ENCODE data around the gene CSK. TPM values are rescaled to one million over a fixed set of nuclear protein-coding genes. Genes with fewer than 3 reads are reported as not detected.

Gene CSK
- total RNA-seq, 1 experiment from 2014 or later, result 82.6 TPM

DNA sequence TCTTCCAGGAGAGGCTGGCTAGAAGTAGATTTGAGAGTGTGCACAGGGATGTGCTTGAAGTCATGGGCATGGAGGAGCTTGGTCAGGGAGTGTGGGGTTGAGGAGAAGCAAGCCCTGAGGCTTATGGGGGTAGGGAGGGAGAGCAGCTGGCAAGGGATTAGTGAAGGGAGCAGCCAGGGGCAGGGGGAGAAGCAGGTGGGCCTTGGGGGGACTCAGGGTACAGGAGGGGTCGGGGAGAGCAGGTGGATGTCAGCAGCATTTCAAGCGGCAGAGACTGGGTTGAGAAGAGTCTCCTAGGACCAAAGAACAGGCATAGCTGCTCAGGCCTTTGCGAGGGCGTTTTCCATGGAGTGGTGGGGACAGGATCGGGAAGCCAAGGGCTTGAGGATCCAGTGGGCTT is 27.4 kb downstream of the CSK start:
- Mint-ChIP-seq H3K9me3 (ENCODE audit: low read depth, unreplicated experiment) (no peaks in the 10 kb centered on the region), H3K27ac (ENCODE audit: unreplicated experiment) (no peak overlapping the region), H3K4me3 (ENCODE audit: low read depth, unreplicated experiment) (no peak overlapping the region), H3K27me3 (ENCODE audit: unreplicated experiment) (peaks cover 29% of the 10 kb centered on the region), H3K36me3 (ENCODE audit: insufficient read depth, unreplicated experiment) (peaks cover 5% of the 10 kb centered on the region), H3K4me1 (ENCODE audit: low read depth, unreplicated experiment) (no peaks in the 10 kb centered on the region)
- DNase-seq, result no peak
- CTCF ChIA-PET, result no interaction called here
- intact Hi-C loops (cut with micrococcal nuclease; ENCODE audit: unreplicated experiment), result no loop called here
- BruUV-seq (replicated peaks), result no TSS peak
- TF ChIP-seq, protein P1, sequence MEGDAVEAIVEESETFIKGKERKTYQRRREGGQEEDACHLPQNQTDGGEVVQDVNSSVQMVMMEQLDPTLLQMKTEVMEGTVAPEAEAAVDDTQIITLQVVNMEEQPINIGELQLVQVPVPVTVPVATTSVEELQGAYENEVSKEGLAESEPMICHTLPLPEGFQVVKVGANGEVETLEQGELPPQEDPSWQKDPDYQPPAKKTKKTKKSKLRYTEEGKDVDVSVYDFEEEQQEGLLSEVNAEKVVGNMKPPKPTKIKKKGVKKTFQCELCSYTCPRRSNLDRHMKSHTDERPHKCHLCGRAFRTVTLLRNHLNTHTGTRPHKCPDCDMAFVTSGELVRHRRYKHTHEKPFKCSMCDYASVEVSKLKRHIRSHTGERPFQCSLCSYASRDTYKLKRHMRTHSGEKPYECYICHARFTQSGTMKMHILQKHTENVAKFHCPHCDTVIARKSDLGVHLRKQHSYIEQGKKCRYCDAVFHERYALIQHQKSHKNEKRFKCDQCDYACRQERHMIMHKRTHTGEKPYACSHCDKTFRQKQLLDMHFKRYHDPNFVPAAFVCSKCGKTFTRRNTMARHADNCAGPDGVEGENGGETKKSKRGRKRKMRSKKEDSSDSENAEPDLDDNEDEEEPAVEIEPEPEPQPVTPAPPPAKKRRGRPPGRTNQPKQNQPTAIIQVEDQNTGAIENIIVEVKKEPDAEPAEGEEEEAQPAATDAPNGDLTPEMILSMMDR (IDR thresholded peaks at IDR 0.05; ENCODE audit: unreplicated experiment), result no peak

DNA sequence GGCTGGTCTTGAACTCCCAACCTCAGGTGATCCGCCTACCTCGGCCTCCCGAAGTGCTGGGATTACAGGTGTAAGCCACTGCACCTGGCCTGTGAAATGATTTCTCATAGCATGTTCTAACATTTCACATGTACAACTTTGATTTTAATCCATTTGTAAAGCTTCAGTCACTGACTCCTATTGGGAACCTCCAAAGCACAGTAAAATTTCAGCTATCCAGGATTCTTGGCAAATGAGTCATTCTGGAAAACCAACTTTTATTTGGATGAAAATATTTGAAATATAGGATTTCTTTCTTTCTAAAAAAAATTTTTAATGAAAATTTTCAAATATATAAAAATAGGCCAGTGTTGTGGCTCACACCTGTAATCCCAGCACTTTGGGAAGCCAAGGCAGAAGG is 28.1 kb downstream of the CSK start:
- intact Hi-C loops (cut with micrococcal nuclease; ENCODE audit: unreplicated experiment), result no loop called here
- CTCF ChIA-PET, result no interaction called here
- no peaks in the 10 kb centered on the region for H3K9me3 Mint-ChIP-seq (ENCODE audit: low read depth, unreplicated experiment)
- H3K4me3 Mint-ChIP-seq (ENCODE audit: low read depth, unreplicated experiment), result no peak overlapping the region
- H3K27ac Mint-ChIP-seq (ENCODE audit: unreplicated experiment), result no peak overlapping the region
- peaks cover 1% of the 10 kb centered on the region for H3K36me3 Mint-ChIP-seq (ENCODE audit: insufficient read depth, unreplicated experiment)
- peaks cover under 1% of the 10 kb centered on the region for H3K4me1 Mint-ChIP-seq (ENCODE audit: low read depth, unreplicated experiment)
- DNase-seq, result no peak
- TF ChIP-seq, protein P1 (IDR thresholded peaks at IDR 0.05; ENCODE audit: unreplicated experiment), result no peak
- no TSS peak for BruUV-seq (replicated peaks)
- H3K27me3 Mint-ChIP-seq (ENCODE audit: unreplicated experiment), result peaks cover 29% of the 10 kb centered on the region

DNA sequence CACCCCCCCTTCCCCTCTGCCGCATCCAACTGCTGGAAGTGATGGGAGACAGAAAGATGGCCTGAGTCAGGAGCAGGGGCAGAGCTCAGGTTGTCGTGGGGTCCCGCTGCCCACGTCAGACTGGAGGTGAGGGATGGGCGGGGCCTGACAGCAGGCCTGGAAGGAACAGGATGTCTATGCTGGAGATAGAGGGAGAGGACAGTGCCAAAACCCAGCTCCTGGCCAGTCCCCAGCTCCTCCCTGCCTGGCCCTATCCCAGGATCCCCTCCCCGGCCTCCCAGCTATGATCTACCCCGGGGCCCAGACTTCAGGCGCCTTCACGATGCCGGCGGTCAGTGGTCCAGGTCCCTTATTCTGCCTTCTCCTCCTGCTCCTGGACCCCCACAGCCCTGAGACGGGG is 30.7 kb downstream of the CSK start, which contains the start of gene LMAN1L:
LMAN1L (plus strand) TSS at position 303 of the 400 bp plus-strand sequence; CDS start at position 323, 20 bp downstream.
- no peak within 1 kb of the TSS for H3K27ac Mint-ChIP-seq (ENCODE audit: unreplicated experiment)
- intact Hi-C loops (cut with micrococcal nuclease; ENCODE audit: unreplicated experiment), result no loop called here
- H3K4me3 Mint-ChIP-seq (ENCODE audit: low read depth, unreplicated experiment), result no peak within 1 kb of the TSS
- BruUV-seq (replicated peaks), result no TSS peak
- TF ChIP-seq, protein P1 (IDR thresholded peaks at IDR 0.05; ENCODE audit: unreplicated experiment), result no peak
- CTCF ChIA-PET, result no interaction called here
- peaks cover 19% of the 10 kb centered on the region for H3K4me1 Mint-ChIP-seq (ENCODE audit: low read depth, unreplicated experiment)
- H3K27me3 Mint-ChIP-seq (ENCODE audit: unreplicated experiment), result peaks cover 16% of the 10 kb centered on the region
- DNase-seq, result no peak
- H3K9me3 Mint-ChIP-seq (ENCODE audit: low read depth, unreplicated experiment), result no peaks in the 10 kb centered on the region
- H3K36me3 Mint-ChIP-seq (ENCODE audit: insufficient read depth, unreplicated experiment), result peaks cover 4% of the 10 kb centered on the region

DNA sequence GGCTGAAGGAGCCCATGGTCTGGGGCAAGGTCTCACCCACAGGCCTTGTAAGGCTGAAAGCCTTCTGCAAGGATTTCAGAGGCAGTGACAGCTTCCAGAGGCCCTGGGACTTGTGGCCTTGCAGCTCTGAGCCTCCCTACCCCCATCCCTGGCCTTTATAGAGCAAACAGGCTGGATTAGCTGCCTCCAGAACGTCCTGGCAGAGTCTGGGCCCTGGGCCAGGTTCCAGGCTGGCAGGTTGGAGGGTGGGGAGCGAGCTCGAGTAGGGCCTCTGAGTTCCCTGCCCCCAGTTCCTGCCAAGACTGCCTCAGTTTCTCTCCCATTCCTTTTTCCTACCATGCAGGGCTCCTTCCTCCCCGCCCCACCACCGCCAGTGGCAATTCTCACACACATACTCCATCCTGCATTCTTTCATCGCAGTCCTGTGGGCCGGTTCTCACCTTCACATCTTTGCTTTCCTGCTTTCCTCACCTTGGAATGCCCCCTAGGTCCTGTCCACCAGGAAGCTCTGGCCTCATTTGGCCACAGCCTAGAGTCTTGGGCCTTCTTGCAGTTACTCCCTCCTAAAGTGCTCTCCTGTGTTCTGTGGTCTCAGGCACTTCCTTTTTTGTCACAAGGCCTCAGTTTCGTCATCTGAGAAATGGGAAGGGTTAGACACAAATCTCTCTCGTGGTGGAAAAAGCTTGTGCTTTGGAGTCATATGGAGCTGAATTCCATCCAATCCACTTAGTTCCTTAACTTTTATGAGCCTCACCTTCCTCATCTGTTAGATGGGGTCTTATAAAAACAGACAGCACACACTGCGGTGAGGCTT is 33.4 kb downstream of the CSK start:
- TF ChIP-seq, protein P1 (IDR thresholded peaks at IDR 0.05; ENCODE audit: unreplicated experiment), result no peak
- intact Hi-C loops (cut with micrococcal nuclease; ENCODE audit: unreplicated experiment), result no loop called here
- no peaks in the 10 kb centered on the region for H3K9me3 Mint-ChIP-seq (ENCODE audit: low read depth, unreplicated experiment)
- H3K4me1 Mint-ChIP-seq (ENCODE audit: low read depth, unreplicated experiment), result peaks cover 37% of the 10 kb centered on the region
- no peaks in the 10 kb centered on the region for H3K27me3 Mint-ChIP-seq (ENCODE audit: unreplicated experiment)
- no peak overlapping the region for H3K4me3 Mint-ChIP-seq (ENCODE audit: low read depth, unreplicated experiment)
- no peak overlapping the region for H3K27ac Mint-ChIP-seq (ENCODE audit: unreplicated experiment)
- peaks cover 16% of the 10 kb centered on the region for H3K36me3 Mint-ChIP-seq (ENCODE audit: insufficient read depth, unreplicated experiment)
- BruUV-seq (replicated peaks), result no TSS peak
- DNase-seq, result peak; percentile 69
- CTCF ChIA-PET, result interaction anchor here (0.6 to 0.9 kb wide), 2 partner anchors 17 to 289 kb away, joined by 3 to 5 read pairs; no protein-coding TSS in a partner anchor

Measured in Calu3 (cell line).